Kidney (tissue), 14 donors: ENCODE results near the gene PTBP1. TPM values are rescaled to one million over a fixed set of nuclear protein-coding genes. Genes with fewer than 3 reads are reported as not detected.
A peak's percentile ranks its signal among the peaks of the same experiment; 100 is the strongest.

ENCODE experiments used
- DNase-seq, 5 donors: peaks; one replicate each; pipeline ENCODE4 v3.0.0-alpha.2; 2013 to 2020
- FAIRE-seq: peaks from 2 replicates; lab custom pipeline; 2012; peaks lifted over from hg19 to GRCh38; lab: Jason Lieb, UNC
- H3K27ac ChIP-seq, 2 donors: one replicate each; pipeline ENCODE4 v1.7.0; 2013; ENCODE audit warnings: low read depth in 2 of 2, low read length in 2 of 2, inconsistent platforms in 1 of 2
- H3K27me3 ChIP-seq: one replicate; pipeline ENCODE4 v1.7.1; 2013; ENCODE audit warnings: low read length, inconsistent platforms; ENCODE audit not compliant: control insufficient read depth, insufficient read depth
- H3K36me3 ChIP-seq, 3 donors: one replicate each; pipeline versions ENCODE4 v1.7.0 to v1.7.1; 2013; ENCODE audit warnings: low read length in 3 of 3, control low read depth in 1 of 3, inconsistent platforms in 1 of 3; ENCODE audit not compliant: insufficient read depth in 3 of 3, control insufficient read depth in 2 of 3
- H3K4me1 ChIP-seq, 3 donors: one replicate each; pipeline versions ENCODE4 v1.7.0 to v1.7.1; 2013; ENCODE audit warnings: low read length in 3 of 3, inconsistent platforms in 1 of 3, low read depth in 1 of 3; ENCODE audit not compliant: control insufficient read depth in 2 of 3, insufficient read depth in 2 of 3
- H3K4me3 ChIP-seq, 3 donors: one replicate each; pipeline versions ENCODE4 v1.7.0 to v1.8.1; 2013; ENCODE audit warnings: low read length in 3 of 3, control low read depth in 1 of 3, inconsistent platforms in 1 of 3
- H3K9ac ChIP-seq, 3 donors: one replicate each; pipeline versions ENCODE4 v1.7.0 to v1.7.1; 2013; ENCODE audit warnings: low read length in 3 of 3, control low read depth in 1 of 3, inconsistent platforms in 1 of 3
- H3K9me3 ChIP-seq, 3 donors: one replicate each; pipeline versions ENCODE4 v1.7.0 to v1.7.1; 2013; ENCODE audit warnings: low read length in 3 of 3, control low read depth in 1 of 3, inconsistent platforms in 1 of 3; ENCODE audit not compliant: control insufficient read depth in 2 of 3, insufficient read depth in 1 of 3
- intact Hi-C: fragments of 100-400 bp; cut with DNase I; formaldehyde crosslinking; loops from one replicate; pipeline ENCODE4 v1.11.1; 2022
- polyA plus RNA-seq: library from polyadenylated mRNA; stranded (reverse); fragments of 350-450 nt; fragmentation: Illumina TruSeq; extraction: RNeasy Lipid Tissue Mini Kit (QIAGEN cat#74804); gene quantifications from one replicate; pipeline ENCODE4 v1.2.3, GENCODE V29; 2014; ENCODE audit warnings: low read depth, low replicate concordance; ENCODE audit not compliant: insufficient read depth
- total RNA-seq: library from RNA; stranded (reverse); fragmentation: NEBNext Ultra II Directional; extraction: Animal tissue kit (Norgen Biotek cat#: 25700); gene quantifications from one replicate; pipeline ENCODE4 v1.2.1, GENCODE V29; 2021
- TF ChIP-seq, protein P1 (sequence below): IDR thresholded peaks from 3 replicates; pipeline ENCODE4 v1.5.1; 2012; ENCODE audit warnings: mild to moderate bottlenecking, moderate library complexity, borderline replicate concordance; ENCODE audit not compliant: insufficient read depth; ENCODE audit errors: extremely low read depth
- donor health status: control.
- donor health status: control.
- donor health status: control.
- donor health status: control.
- donor health status: control.
- donor health status: DM: yes; HTN: yes; CAD: no.
- donor health status: Normal renal cell carcinoma (clear cell type).

The PTBP1 gene
- total and polyA plus RNA-seq, 2 donors from 2014 or later = 102 to 339 TPM

DNA sequence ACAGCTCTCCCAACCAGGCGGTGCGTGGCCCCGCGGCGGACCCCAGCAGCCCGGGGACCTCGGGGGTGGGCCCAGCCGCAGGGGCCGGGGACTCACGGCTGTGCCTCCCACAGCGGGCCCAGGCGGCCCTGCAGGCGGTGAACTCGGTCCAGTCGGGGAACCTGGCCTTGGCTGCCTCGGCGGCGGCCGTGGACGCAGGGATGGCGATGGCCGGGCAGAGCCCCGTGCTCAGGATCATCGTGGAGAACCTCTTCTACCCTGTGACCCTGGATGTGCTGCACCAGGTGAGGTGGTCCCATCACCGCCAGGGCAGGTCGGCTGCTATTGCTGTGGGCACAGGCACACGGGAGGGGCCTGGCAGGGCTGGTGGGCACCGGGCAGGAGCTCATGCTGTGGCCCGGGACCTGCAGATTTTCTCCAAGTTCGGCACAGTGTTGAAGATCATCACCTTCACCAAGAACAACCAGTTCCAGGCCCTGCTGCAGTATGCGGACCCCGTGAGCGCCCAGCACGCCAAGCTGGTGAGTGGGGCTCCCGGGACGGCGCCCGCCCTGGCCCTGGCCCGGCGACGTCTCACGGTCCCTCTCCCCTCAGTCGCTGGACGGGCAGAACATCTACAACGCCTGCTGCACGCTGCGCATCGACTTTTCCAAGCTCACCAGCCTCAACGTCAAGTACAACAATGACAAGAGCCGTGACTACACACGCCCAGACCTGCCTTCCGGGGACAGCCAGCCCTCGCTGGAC, 7.3 kb downstream of the PTBP1 start:
- H3K27me3 ChIP-seq = no peaks in the 10 kb centered on the region
- no peak overlapping the region for H3K4me3 ChIP-seq
- no peaks in the 10 kb centered on the region for H3K9me3 ChIP-seq
- peaks cover 5 to 49% (median 25%) of the 10 kb centered on the region in 3 donors for H3K36me3 ChIP-seq
- H3K27ac ChIP-seq = no peak overlapping the region
- no peak for FAIRE-seq
- peaks cover 0 to 36% (median 22%) of the 10 kb centered on the region in 3 donors for H3K4me1 ChIP-seq
- DNase-seq = peak in 1 of 5 donors; percentile 64
- TF ChIP-seq, protein P1, sequence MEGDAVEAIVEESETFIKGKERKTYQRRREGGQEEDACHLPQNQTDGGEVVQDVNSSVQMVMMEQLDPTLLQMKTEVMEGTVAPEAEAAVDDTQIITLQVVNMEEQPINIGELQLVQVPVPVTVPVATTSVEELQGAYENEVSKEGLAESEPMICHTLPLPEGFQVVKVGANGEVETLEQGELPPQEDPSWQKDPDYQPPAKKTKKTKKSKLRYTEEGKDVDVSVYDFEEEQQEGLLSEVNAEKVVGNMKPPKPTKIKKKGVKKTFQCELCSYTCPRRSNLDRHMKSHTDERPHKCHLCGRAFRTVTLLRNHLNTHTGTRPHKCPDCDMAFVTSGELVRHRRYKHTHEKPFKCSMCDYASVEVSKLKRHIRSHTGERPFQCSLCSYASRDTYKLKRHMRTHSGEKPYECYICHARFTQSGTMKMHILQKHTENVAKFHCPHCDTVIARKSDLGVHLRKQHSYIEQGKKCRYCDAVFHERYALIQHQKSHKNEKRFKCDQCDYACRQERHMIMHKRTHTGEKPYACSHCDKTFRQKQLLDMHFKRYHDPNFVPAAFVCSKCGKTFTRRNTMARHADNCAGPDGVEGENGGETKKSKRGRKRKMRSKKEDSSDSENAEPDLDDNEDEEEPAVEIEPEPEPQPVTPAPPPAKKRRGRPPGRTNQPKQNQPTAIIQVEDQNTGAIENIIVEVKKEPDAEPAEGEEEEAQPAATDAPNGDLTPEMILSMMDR = no peak
- H3K9ac ChIP-seq = no peak overlapping the region
- intact Hi-C loops = no loop called here

DNA sequence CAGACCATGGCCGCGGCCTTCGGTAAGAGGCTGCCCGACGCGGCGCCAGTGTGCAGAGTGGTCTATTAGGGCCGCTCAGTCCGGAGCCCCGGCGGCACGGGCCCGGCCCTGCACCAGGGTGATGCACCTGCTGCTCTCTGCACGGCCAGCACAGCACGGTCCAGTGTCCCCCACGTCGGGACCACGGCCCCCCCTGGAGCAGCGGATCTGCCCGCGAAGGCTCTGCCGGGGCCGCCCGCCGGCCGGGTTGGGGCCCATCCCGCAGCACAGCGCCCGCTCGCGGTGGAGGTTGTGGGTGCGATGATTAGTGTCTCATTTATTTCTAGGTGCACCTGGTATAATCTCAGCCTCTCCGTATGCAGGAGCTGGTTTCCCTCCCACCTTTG, 7.9 kb downstream of the PTBP1 start:
- FAIRE-seq = no peak
- Histone ChIP-seq H3K27ac (no peak overlapping the region), H3K9me3 (no peaks in the 10 kb centered on the region), H3K9ac (no peak overlapping the region), H3K4me3 (no peak overlapping the region), H3K4me1 (peaks cover 0 to 31% (median 21%) of the 10 kb centered on the region in 3 donors), H3K36me3 (peaks cover 7 to 55% (median 25%) of the 10 kb centered on the region in 3 donors), H3K27me3 (no peaks in the 10 kb centered on the region)
- peak in 1 of 5 donors; percentile 73 for DNase-seq
- TF ChIP-seq, protein P1 = no peak
- intact Hi-C loops = no loop called here

DNA sequence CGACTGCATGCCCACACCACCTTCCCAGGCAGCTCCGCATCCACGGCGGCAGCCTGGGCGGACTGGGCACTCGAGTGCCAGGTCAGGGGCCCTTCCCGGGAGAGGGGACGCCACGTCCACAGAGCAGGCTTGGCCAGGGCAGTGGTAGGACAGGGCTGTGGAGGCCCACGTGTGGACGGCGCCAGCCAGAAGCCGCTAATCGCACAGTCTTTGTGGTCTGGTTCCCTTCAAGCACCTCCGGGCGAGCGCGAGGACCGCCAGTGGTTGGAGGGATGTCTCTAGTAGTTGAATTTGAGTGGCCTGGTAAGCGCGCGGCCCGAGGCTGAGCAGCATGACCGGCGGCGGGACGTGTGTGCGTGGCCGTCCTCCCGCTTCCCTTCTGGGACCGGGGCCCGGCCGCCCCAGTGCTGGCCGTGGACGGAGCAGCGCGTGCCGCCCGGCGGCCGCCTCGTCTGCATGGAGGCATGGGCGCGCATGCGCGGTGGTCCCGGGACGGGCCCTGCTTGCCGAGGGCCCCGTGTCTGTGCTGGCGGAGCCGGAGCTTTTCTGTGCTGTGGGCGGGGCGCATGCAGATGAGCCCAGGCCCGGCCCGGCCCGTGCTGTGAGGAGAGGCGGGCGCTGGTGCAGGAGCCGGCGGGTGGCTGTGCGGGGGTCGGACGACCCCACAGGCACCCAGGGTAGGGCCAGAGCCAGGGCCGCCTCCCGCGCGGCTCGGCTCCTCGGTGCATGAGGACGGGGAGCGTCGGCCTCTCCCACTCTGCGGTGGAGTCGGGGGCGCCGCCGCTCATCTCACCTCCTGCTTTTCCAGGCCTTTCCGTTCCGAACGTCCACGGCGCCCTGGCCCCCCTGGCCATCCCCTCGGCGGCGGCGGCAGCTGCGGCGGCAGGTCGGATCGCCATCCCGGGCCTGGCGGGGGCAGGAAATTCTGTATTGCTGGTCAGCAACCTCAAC, 8.6 kb downstream of the PTBP1 start:
- H3K27me3 ChIP-seq = no peaks in the 10 kb centered on the region
- FAIRE-seq = no peak

More for the DNA sequence above, 8.6 kb downstream of the PTBP1 start:
- intact Hi-C loops = no loop called here
- peak in 1 of 5 donors; percentile 79 for DNase-seq
- TF ChIP-seq, protein P1 = no peak
- Histone ChIP-seq H3K4me3 (no peak overlapping the region), H3K4me1 (peaks cover 0 to 24% (median 16%) of the 10 kb centered on the region in 3 donors), H3K9ac (no peak overlapping the region), H3K27ac (no peak overlapping the region), H3K36me3 (peaks cover 7 to 58% (median 21%) of the 10 kb centered on the region in 3 donors), H3K9me3 (no peaks in the 10 kb centered on the region)
